ENCODE data around the gene INAFM2.

INAFM2 gene

GRCh38 chr15:40330368-40330836 is 6.9 kb downstream of the INAFM2 start:
- no peak for TF ChIP-seq ZNF404 (tag by site-specific recombination; IDR thresholded peaks at IDR 0.05)
- no peak for TF ChIP-seq TCF7L2 (IDR thresholded peaks at IDR 0.05; ENCODE audit: borderline replicate concordance, low read depth, low read length)
- no peak for TF ChIP-seq ELK4 (IDR thresholded peaks at IDR 0.05; ENCODE audit: borderline replicate concordance, low read depth, low read length)
- no peak for TF ChIP-seq IKZF3 (tag by site-specific recombination; IDR thresholded peaks at IDR 0.05)
- TF ChIP-seq ZNF391 (tag by site-specific recombination; IDR thresholded peaks at IDR 0.05; ENCODE audit: borderline replicate concordance, low read depth), result no peak
- TF ChIP-seq ZNF148 (tag by site-specific recombination; IDR thresholded peaks at IDR 0.05; ENCODE audit: borderline replicate concordance), result no peak
- TF ChIP-seq ZNF302 (tag by site-specific recombination; IDR thresholded peaks at IDR 0.05; ENCODE audit: low read depth), result no peak
- TF ChIP-seq, protein P1, sequence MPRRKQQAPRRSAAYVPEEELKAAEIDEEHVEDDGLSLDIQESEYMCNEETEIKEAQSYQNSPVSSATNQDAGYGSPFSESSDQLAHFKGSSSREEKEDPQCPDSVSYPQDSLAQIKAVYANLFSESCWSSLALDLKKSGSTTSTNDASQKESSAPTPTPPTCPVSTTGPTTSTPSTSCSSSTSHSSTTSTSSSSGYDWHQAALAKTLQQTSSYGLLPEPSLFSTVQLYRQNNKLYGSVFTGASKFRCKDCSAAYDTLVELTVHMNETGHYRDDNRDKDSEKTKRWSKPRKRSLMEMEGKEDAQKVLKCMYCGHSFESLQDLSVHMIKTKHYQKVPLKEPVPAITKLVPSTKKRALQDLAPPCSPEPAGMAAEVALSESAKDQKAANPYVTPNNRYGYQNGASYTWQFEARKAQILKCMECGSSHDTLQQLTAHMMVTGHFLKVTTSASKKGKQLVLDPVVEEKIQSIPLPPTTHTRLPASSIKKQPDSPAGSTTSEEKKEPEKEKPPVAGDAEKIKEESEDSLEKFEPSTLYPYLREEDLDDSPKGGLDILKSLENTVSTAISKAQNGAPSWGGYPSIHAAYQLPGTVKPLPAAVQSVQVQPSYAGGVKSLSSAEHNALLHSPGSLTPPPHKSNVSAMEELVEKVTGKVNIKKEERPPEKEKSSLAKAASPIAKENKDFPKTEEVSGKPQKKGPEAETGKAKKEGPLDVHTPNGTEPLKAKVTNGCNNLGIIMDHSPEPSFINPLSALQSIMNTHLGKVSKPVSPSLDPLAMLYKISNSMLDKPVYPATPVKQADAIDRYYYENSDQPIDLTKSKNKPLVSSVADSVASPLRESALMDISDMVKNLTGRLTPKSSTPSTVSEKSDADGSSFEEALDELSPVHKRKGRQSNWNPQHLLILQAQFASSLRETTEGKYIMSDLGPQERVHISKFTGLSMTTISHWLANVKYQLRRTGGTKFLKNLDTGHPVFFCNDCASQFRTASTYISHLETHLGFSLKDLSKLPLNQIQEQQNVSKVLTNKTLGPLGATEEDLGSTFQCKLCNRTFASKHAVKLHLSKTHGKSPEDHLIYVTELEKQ (tag by site-specific recombination; IDR thresholded peaks at IDR 0.05; ENCODE audit: borderline replicate concordance), result no peak
- no peaks in the 10 kb centered on the region for H3K4me1 ChIP-seq (ENCODE audit: control insufficient read depth, insufficient read depth, low read length)
- no peak overlapping the region for H3K27ac ChIP-seq (ENCODE audit: extremely low read depth, low read depth, low read length)
- no peaks in the 10 kb centered on the region for H3K9me3 ChIP-seq (ENCODE audit: control insufficient read depth, insufficient read depth, low read depth, low read length)
- H3K4me3 ChIP-seq (ENCODE audit: low read depth, low read length), result no peak overlapping the region
- POLR2A ChIA-PET, result no interaction called here
- peaks cover 0 to 9% of the 10 kb centered on the region in 2 experiments; a peak in 1 of 3 replicates for H3K36me3 ChIP-seq (ENCODE audit: control insufficient read depth in 2 of 2, insufficient read depth in 1 of 2, low read length in 2 of 2)
- CTCF ChIA-PET, result interaction anchor here (1.8 kb wide), 1 partner anchor 14 kb away, joined by 3 read pairs; no protein-coding TSS in a partner anchor

DNA sequence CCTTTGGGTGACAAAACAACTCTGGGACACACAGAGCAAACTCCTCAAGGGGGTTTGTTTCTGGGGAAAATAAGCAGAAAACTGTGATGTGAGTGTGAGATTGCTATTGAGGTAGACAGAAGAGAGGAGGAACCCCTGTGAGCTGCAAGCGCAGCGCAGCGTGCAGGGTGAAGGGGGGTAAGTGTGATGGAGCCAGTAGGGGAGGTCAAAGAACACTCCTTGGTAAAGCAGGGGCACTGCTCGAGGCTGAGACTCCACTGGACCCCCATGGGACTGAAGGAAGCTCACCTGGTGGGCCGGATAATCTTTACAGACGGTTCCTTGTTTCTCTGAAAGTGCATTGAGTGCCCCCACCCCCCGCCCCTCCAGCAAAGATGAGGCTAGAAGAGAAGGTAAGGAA is 7.5 kb downstream of the INAFM2 start:
- Histone ChIP-seq H3K36me3 (ENCODE audit: control insufficient read depth in 2 of 2, insufficient read depth in 1 of 2, low read length in 2 of 2) (peaks cover 0 to 6% of the 10 kb centered on the region in 2 experiments; a peak in 1 of 3 replicates), H3K9me3 (ENCODE audit: control insufficient read depth, insufficient read depth, low read depth, low read length) (no peaks in the 10 kb centered on the region), H3K4me3 (ENCODE audit: low read depth, low read length) (no peak overlapping the region), H3K4me1 (ENCODE audit: control insufficient read depth, insufficient read depth, low read length) (no peaks in the 10 kb centered on the region), H3K27ac (ENCODE audit: extremely low read depth, low read depth, low read length) (no peak overlapping the region)
- TF ChIP-seq ZNF768 (tag by site-specific recombination; IDR thresholded peaks at IDR 0.05), result no peak
- ChIA-PET POLR2A (no interaction called here), CTCF (interaction anchor here (1.8 kb wide), 1 partner anchor 13 kb away, joined by 3 read pairs; no protein-coding TSS in a partner anchor)

DNA sequence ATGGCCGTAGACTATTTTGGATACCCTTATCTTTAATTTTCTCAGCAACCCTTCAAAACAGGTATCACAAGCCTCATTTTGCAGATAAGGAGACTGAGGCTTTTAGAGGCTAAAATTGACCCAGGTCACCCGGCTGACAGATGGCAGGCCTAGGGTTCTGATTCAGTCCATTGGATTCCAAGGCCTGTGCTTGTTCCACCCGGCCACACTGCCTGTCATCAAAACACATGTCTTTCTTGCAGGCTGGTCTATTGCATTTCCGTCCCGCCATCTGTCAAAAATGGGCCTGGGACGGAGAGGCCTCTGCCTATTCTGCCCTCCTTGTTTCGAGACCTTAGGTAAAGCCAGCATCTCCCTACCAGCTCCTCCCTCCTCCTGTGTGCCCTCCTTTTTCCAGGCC is 8.1 kb downstream of the INAFM2 start:
- CTCF ChIA-PET, result interaction anchor here (0.7 to 1.4 kb wide), 4 partner anchors 9 to 89 kb away, joined by 3 to 4 read pairs (median 3); partner anchors contain the start of gene INAFM2
- Histone ChIP-seq H3K27ac (ENCODE audit: extremely low read depth, low read depth, low read length) (no peak overlapping the region), H3K4me1 (ENCODE audit: control insufficient read depth, insufficient read depth, low read length) (no peaks in the 10 kb centered on the region; the same call in 1 of the 2 replicates), H3K36me3 (ENCODE audit: control insufficient read depth in 2 of 2, insufficient read depth in 1 of 2, low read length in 2 of 2) (peaks cover 0 to 4% of the 10 kb centered on the region in 2 experiments; a peak in 1 of 3 replicates), H3K4me3 (ENCODE audit: low read depth, low read length) (no peak overlapping the region), H3K9me3 (ENCODE audit: control insufficient read depth, insufficient read depth, low read depth, low read length) (no peaks in the 10 kb centered on the region)
- POLR2A ChIA-PET, result interaction anchor here (0.7 to 1.5 kb wide), 2 partner anchors 9 kb away, joined by 3 to 5 read pairs; partner anchors contain the start of gene CCDC9B
- TF ChIP-seq ZNF664 (tag by site-specific recombination; IDR thresholded peaks at IDR 0.05), result no peak
- TF ChIP-seq, protein P2, sequence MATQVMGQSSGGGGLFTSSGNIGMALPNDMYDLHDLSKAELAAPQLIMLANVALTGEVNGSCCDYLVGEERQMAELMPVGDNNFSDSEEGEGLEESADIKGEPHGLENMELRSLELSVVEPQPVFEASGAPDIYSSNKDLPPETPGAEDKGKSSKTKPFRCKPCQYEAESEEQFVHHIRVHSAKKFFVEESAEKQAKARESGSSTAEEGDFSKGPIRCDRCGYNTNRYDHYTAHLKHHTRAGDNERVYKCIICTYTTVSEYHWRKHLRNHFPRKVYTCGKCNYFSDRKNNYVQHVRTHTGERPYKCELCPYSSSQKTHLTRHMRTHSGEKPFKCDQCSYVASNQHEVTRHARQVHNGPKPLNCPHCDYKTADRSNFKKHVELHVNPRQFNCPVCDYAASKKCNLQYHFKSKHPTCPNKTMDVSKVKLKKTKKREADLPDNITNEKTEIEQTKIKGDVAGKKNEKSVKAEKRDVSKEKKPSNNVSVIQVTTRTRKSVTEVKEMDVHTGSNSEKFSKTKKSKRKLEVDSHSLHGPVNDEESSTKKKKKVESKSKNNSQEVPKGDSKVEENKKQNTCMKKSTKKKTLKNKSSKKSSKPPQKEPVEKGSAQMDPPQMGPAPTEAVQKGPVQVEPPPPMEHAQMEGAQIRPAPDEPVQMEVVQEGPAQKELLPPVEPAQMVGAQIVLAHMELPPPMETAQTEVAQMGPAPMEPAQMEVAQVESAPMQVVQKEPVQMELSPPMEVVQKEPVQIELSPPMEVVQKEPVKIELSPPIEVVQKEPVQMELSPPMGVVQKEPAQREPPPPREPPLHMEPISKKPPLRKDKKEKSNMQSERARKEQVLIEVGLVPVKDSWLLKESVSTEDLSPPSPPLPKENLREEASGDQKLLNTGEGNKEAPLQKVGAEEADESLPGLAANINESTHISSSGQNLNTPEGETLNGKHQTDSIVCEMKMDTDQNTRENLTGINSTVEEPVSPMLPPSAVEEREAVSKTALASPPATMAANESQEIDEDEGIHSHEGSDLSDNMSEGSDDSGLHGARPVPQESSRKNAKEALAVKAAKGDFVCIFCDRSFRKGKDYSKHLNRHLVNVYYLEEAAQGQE (tag by site-specific recombination; IDR thresholded peaks at IDR 0.05), result no peak
- no peak for TF ChIP-seq ZBTB48 (tag by site-specific recombination; IDR thresholded peaks at IDR 0.05)
- no peak for TF ChIP-seq ZNF791 (tag by site-specific recombination; IDR thresholded peaks at IDR 0.05)
- TF ChIP-seq WT1 (tag by site-specific recombination; IDR thresholded peaks at IDR 0.05), result no peak
- TF ChIP-seq, protein P3, sequence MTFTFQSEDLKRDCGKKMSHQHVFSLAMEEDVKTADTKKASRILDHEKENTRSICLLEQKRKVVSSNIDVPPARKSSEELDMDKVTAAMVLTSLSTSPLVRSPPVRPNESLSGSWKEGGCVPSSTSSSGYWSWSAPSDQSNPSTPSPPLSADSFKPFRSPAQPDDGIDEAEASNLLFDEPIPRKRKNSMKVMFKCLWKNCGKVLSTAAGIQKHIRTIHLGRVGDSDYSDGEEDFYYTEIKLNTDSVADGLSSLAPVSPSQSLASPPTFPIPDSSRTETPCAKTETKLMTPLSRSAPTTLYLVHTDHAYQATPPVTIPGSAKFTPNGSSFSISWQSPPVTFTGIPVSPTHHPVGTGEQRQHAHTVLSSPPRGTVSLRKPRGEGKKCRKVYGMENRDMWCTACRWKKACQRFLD (tag by site-specific recombination; IDR thresholded peaks at IDR 0.05), result no peak
- TF ChIP-seq ZNF362 (tag by site-specific recombination; IDR thresholded peaks at IDR 0.05), result no peak
- TF ChIP-seq SALL2 (tag by site-specific recombination; IDR thresholded peaks at IDR 0.05; ENCODE audit: borderline replicate concordance), result no peak
